WERI-Rb-1 (cell line): ENCODE measurements around the gene AHR.
A peak's percentile ranks its signal among the peaks of the same experiment; 100 is the strongest.

Source experiments
- DNase-seq: peaks from one replicate; pipeline ENCODE4 v3.0.0-alpha.2; 2020
- H3K27ac ChIP-seq: fragments of 250-450 bp; sonication (Bioruptor Pico); 2 replicates; pipeline ENCODE4 v1.5.1; 2020; ENCODE audit warnings: mild to moderate bottlenecking, moderate library complexity
- H3K27me3 ChIP-seq: fragments of 250-450 bp; sonication (Bioruptor Pico); 2 replicates; pipeline ENCODE4 v1.5.1; 2021; ENCODE audit warnings: mild to moderate bottlenecking, low read depth, moderate library complexity; ENCODE audit not compliant: insufficient read depth, severe bottlenecking
- H3K36me3 ChIP-seq: fragments of 250-450 bp; sonication (Bioruptor Pico); 2 replicates; pipeline ENCODE4 v1.5.1; 2020; ENCODE audit warnings: mild to moderate bottlenecking, moderate library complexity
- H3K4me3 ChIP-seq: 2 replicates; pipeline ENCODE4 v1.5.1; 2011; ENCODE audit warnings: low read depth, mild to moderate bottlenecking, control low read depth, low read length
- H3K9me3 ChIP-seq: fragments of 250-450 bp; sonication (Bioruptor Pico); 2 replicates; pipeline ENCODE4 v1.5.1; 2021; ENCODE audit warnings: mild to moderate bottlenecking, moderate library complexity; ENCODE audit not compliant: severe bottlenecking
- TF ChIP-seq, protein P1 (sequence below): IDR thresholded peaks from 2 replicates; pipeline ENCODE4 v1.5.1; 2011; ENCODE audit warnings: low read depth, mild to moderate bottlenecking, control low read depth, inconsistent platforms, low read length

AHR gene

DNA sequence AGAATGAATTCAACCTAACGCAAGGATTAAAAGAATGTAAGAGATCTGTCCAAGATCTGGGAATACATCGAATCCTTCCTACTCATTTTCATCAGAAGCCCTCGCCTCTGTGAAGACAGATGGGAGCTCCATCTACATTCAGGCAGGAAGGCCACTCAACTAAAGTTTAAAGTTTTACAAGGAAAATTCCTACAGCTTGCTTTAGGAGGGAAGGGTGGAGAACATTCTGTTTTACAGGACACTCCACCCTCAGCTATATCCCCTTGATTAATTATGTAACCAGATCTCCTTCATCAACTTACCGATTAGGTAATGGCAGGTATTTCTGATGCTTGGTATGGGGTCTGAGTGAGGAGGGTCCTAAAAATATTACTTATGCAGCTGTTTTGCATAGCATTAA is 5.6 kb upstream of the AHR start:
- TF ChIP-seq, protein P1, sequence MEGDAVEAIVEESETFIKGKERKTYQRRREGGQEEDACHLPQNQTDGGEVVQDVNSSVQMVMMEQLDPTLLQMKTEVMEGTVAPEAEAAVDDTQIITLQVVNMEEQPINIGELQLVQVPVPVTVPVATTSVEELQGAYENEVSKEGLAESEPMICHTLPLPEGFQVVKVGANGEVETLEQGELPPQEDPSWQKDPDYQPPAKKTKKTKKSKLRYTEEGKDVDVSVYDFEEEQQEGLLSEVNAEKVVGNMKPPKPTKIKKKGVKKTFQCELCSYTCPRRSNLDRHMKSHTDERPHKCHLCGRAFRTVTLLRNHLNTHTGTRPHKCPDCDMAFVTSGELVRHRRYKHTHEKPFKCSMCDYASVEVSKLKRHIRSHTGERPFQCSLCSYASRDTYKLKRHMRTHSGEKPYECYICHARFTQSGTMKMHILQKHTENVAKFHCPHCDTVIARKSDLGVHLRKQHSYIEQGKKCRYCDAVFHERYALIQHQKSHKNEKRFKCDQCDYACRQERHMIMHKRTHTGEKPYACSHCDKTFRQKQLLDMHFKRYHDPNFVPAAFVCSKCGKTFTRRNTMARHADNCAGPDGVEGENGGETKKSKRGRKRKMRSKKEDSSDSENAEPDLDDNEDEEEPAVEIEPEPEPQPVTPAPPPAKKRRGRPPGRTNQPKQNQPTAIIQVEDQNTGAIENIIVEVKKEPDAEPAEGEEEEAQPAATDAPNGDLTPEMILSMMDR: no peak
- Histone ChIP-seq H3K4me3 (no peak overlapping the region), H3K27me3 (no peaks in the 10 kb centered on the region)

DNA sequence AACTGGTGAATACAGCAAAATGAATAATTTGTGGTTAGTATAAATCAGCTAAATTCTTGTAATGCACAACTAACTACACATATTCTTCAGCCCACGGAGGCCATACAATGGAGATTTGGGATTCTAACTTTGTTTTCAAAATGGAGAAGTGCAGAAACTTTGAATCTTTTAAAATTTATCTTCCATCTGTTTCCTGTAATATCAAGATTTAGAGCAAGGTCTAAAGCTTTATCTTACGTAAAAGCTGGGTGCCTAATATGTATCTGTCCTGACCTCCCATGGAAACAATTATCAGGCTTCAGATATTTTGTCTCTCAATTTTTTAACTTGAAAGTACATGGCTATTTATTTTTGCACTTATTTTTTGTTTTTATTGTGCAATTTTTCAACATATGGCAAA is 5.0 kb upstream of the AHR start:
- Histone ChIP-seq H3K27ac (no peak overlapping the region), H3K36me3 (no peaks in the 10 kb centered on the region), H3K4me3 (no peak overlapping the region), H3K9me3 (no peaks in the 10 kb centered on the region), H3K27me3 (no peaks in the 10 kb centered on the region)
- no peak for DNase-seq
- TF ChIP-seq, protein P1: no peak

More for the DNA sequence above, 5.6 kb upstream of the AHR start:
- Histone ChIP-seq H3K27ac (no peak overlapping the region), H3K36me3 (no peaks in the 10 kb centered on the region), H3K9me3 (no peaks in the 10 kb centered on the region)
- DNase-seq: no peak

DNA sequence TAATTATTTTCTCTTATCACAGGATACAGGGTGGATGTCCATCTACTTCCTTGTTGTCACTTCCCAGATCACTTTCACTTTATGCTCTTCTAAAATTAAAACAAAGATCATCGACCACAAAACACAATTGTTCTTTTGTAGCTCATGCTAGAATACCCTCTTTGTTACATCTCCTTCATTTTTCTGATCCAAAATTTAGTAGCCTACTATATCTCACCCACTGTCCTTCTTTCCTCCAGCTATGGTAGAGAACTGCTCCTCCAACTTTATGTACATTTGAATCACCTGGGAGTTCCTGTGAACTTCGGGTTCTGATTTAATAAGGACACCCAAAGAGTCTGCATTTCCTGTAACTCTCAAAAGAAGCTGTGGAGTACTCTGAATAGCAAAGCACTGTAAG is 1.2 kb upstream of the AHR start:
- no peak for DNase-seq
- H3K4me3 ChIP-seq: no peak overlapping the region
- no peaks in the 10 kb centered on the region for H3K27me3 ChIP-seq
- 0 out of 2 replicates have a peak, but pooled peaks cover 3% of the 10 kb centered on the region for H3K36me3 ChIP-seq
- TF ChIP-seq, protein P1: no peak
- no peak overlapping the region for H3K27ac ChIP-seq
- H3K9me3 ChIP-seq: no peaks in the 10 kb centered on the region

DNA sequence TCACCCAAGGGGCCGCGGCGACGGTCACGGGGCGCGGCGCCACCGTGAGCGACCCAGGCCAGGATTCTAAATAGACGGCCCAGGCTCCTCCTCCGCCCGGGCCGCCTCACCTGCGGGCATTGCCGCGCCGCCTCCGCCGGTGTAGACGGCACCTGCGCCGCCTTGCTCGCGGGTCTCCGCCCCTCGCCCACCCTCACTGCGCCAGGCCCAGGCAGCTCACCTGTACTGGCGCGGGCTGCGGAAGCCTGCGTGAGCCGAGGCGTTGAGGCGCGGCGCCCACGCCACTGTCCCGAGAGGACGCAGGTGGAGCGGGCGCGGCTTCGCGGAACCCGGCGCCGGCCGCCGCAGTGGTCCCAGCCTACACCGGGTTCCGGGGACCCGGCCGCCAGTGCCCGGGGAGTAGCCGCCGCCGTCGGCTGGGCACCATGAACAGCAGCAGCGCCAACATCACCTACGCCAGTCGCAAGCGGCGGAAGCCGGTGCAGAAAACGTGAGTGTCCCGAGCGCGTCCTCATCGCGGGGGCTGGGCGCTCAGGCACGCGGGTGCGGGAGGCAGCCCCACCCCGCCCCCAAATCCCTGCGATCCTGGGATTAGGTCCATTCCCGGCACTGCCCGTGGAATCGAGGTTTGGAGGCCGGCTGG is 509 bp downstream of the AHR start:
- Histone ChIP-seq H3K4me3 (peak overlapping the region; percentile 89), H3K36me3 (0 out of 2 replicates have a peak, but pooled peaks cover 3% of the 10 kb centered on the region), H3K9me3 (no peaks in the 10 kb centered on the region), H3K27me3 (no peaks in the 10 kb centered on the region), H3K27ac (peak overlapping the region; percentile 55)
- DNase-seq: peak; percentile 53
- TF ChIP-seq, protein P1: no peak

DNA sequence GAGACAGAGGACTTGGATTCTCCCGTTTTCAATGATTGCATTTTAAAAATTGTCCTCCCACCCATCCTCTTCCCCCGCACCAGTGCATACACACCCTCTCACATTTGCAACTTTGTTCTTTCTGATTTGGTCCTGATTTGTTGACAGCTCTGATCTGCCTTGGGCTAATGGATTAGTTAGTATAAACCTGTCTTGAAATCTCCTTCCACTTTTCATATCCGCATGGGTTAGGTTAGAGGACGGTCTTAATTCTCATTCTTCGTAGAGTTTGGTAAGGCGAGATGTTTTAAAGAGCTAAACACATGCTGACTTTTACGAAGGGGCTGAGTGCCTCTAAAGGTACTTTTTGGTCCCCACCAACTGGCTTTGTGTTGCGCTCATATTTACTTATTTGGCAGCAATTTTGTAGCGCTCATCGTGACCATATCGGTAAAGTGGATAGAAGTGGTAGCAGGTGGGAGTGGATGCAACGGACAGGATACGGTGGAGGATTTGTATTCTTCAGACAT is 1.1 kb downstream of the AHR start:
- DNase-seq: no peak
- Histone ChIP-seq H3K36me3 (0 out of 2 replicates have a peak, but pooled peaks cover 3% of the 10 kb centered on the region), H3K27me3 (no peaks in the 10 kb centered on the region), H3K9me3 (no peaks in the 10 kb centered on the region), H3K27ac (no peak overlapping the region), H3K4me3 (peak overlapping the region; percentile 89)
- TF ChIP-seq, protein P1: no peak
